ENCODE measurements around the gene IQCE.

DNA sequence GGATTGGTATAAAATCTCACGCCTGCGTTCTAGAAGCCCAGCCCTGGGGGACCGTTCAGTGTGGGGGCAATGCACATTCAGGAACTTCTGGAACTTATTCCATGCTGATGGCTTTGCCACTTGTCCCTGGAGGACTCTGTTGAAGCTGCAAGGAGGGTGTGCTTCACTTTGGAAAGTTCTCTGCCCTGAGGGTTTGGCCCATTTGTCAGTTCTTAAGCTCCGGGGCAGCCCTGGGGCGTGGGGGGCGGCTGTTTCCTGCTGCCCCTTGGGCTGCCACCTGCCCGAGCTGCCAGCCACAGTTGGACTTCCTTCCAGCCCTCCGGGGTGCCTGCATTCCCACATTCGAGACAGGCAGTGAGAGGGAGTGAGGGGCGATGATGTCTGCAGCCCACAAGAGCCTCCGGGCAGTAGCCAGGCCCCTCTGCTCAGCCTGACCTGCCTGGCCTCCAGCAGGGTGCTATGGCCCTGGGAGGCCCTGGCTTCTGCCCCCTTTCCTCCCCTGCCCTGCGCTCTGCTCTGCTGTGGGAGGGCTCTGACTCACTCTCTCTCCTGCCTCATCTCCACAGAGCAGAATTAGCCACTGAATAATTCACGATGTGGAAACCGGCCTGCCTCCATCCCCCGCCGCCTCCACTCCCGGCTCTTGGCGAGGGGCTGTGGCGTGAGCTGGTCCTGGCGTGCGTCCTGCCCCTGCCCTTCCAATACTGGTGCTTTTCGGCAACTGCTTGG lies 74.9 kb downstream of the IQCE start:
- TF ChIP-seq, protein P1, sequence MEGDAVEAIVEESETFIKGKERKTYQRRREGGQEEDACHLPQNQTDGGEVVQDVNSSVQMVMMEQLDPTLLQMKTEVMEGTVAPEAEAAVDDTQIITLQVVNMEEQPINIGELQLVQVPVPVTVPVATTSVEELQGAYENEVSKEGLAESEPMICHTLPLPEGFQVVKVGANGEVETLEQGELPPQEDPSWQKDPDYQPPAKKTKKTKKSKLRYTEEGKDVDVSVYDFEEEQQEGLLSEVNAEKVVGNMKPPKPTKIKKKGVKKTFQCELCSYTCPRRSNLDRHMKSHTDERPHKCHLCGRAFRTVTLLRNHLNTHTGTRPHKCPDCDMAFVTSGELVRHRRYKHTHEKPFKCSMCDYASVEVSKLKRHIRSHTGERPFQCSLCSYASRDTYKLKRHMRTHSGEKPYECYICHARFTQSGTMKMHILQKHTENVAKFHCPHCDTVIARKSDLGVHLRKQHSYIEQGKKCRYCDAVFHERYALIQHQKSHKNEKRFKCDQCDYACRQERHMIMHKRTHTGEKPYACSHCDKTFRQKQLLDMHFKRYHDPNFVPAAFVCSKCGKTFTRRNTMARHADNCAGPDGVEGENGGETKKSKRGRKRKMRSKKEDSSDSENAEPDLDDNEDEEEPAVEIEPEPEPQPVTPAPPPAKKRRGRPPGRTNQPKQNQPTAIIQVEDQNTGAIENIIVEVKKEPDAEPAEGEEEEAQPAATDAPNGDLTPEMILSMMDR (IDR thresholded peaks at IDR 0.05; ENCODE audit: low read depth, low read length, poor library complexity, severe bottlenecking) = no peak
- TF ChIP-seq EZH2phosphoT487 (IDR thresholded peaks at IDR 0.05; ENCODE audit: borderline replicate concordance, low read length) = no peak

Data from DOHH2 (cell line).